Nasal cavity respiratory epithelium epithelial cell of viscerocranial mucosa (primary cell): ENCODE measurements around the gene KRTAP10-2. TPM values are rescaled to one million over a fixed set of nuclear protein-coding genes. Genes with fewer than 3 reads are reported as not detected.

ENCODE experiments used
- total RNA-seq: library from RNA; depleted of rRNA; stranded (reverse); fragments of >200 nt; gene quantifications from 2 replicates; pipeline ENCODE4 v1.2.3, GENCODE V29; 2014

The KRTAP10-2 gene
- total RNA-seq, result not detected in 2 replicates

DNA sequence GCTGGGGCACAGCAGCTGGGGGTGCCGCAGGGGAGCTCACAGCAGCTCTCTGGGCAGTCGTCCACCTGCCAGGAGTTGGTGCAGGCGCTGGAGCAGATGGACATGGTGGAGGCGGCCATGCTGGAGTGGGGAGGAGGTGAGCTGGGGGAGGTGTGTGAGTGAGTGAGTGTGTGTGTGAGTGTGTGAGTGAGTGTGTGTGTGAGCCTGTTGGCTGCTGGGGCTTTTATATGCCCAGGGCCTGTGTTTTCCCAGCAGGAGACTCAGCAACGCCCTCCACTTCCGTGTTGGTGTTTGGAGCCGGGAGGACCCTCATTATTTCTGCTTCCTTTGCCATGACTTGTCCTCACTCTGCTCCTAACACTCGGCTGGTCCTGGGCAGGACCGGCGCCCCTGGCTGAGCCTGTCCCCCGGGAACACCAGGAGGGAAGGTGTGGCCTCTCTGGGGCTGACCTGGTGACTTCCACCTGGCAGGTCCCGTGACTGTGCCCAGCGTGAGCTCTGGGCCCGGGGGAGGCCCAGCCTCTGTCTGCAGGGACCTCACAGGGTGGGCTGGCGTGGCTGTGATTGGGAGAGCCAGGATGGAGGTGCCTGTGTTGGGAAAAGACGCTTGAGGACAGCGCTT is at the start of gene KRTAP10-2:
TSS of gene KRTAP10-2 (minus strand) at position 166 of the 622 bp plus-strand sequence. CDS start at position 119, 47 bp downstream.

DNA sequence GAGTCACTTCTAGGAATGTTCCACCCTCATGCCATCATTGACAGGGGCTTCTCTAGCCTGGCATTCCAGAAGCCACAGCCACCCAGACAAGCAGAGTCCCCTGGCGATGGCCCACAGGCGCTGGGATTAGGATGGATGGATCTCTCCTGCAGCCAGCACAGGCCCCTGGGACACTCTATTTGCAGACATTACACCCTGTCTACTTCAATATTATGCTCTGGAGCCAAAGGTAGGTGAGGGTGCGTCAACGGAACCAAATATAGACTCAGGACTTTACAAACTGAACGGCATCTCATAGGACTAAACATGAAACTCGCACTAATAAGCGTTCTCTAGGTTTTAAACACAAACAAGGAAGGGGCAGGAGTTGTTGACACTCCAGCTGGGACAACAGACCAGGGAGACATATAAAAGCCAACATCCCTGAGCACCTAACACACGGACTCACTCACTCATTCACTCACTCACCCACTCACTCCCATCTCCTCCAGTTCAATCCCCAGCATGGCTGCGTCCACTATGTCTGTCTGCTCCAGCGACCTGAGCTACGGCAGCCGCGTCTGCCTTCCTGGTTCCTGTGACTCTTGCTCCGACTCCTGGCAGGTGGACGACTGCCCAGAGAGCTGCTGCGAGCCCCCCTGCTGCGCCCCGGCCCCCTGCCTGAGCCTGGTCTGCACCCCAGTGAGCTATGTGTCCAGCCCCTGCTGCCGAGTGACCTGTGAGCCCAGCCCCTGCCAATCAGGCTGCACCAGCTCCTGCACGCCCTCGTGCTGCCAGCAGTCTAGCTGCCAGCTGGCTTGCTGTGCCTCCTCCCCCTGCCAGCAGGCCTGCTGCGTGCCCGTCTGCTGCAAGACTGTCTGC is 49.0 kb upstream of the KRTAP10-2 start, which contains the start of gene KRTAP10-7:
TSS of gene KRTAP10-7 (plus strand) at position 480 of the 861 bp plus-strand sequence. CDS start at position 505, 25 bp downstream.

DNA sequence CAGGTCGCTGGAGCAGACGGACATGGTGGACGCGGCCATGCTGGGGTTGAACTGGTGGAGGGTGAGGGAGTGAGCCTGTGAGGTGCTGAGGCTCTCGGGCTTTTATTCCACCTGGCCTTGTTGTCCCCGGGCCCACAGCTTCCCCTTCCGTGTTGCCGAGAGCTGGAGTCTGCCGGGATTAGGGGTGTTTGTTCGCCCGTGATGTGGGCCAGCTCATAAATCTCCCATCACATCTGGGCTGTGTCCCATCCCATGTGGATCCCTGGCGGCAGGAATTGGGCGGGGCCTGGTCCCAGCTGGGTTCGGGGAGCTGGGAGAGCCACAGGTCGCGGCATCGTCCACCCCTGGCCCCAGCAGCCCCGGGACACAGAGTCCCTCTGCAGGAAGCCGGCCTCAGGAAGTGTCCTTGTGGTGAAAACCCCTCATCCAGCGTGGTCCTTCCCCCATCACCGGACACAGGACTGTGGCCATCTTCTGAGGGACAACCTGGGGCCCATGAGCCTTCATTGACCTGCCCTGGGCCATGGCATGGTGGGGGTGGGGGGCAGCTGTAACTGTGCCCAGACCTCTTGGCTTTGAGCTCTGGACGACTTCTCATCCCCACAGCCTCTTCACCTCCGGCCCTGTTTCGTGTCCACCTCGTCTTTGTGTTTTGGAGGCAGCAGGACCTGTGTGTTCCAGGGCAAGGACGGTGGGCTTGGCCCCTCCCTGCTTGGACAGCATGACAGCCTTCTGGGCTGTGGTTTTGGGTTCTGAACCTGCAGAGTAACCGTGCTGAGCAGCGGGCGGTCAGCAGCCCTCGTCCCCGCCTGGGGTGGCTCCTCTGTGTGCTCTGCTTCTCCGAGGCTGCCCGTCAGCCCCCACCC is 41.4 kb upstream of the KRTAP10-2 start, which contains the start of gene KRTAP10-6:
TSS of gene KRTAP10-6 (minus strand) at position 60 of the 866 bp plus-strand sequence. CDS start at position 39, 21 bp downstream.

DNA sequence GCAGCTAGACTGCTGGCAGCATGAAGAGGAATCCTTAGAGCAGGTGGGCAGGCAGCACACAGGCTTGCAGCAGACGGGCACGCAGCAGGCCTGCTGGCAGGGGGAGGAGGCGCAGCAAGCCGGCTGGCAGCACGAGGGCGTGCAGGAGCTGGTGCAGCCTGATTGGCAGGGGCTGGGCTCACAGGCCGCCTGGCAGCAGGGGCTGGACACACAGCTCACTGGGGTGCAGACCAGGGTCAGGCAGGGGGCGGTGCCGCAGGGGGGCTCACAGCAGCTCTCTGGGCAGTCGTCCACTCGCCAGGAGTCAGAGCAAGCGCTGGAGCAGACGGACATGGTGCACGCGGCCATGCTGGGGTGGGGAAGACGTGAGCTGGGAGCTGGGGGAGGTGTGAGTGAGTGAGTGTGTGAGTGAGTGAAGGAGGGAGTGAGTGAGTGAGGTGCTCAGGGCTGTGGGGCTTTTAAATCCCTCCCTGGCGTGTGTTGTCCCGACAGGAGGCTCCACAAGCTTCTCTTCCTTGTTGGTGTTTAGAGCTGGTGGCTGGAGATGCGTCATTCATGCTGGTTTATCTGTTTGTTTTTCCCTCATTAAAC is 29.0 kb upstream of the KRTAP10-2 start, which contains the start of gene KRTAP10-5:
TSS of gene KRTAP10-5 (minus strand) at position 374 of the 591 bp plus-strand sequence. CDS start at position 348, 26 bp downstream.

GRCh38 chr21:44573630-44574456 is 22.5 kb upstream of the KRTAP10-2 start, which contains the start of gene KRTAP10-4:
Gene KRTAP10-4, plus strand, starts transcription at chr21:44573729. Its CDS starts 30 bp downstream, at chr21:44573759.

GRCh38 chr21:44558695-44559094 is 7.4 kb upstream of the KRTAP10-2 start, which contains the start of gene KRTAP10-3:
Gene KRTAP10-3, minus strand, starts transcription at chr21:44558795. Its CDS starts 80 bp downstream, at chr21:44558715.

DNA sequence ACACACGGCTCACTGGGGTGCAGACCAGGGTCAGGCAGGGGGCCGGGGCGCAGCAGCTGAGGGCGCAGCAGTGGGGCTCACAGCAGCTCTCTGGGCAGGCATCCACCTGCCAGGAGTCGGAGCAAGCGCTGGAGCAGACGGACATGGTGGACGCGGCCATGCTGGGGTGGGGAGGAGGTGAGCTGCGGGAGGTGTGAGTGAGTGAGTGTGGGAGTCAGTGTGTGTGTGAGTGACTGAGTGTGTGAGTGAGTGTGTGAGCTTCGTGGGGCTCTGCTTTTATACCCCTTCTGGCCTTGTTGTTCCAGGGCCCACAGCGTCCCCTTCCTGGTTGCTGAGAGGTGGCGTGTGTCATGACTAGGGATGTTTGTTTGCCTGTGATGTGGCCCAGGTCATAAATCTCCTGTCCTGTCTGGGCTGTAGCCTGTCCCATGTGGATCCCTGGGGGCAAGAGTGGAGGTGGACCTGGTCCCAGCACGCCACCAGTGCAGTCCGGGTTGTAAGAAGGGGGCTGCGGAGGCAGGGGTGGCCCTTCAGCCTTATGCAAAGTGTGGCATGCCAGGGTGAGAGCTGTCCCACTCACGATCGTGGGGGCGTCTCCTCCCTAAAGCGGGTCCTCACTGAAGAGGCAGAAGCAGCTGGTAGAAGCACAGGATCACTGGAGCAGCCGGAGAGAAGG is 11.2 kb downstream of the KRTAP10-2 start, which contains the start of gene KRTAP10-1:
TSS of gene KRTAP10-1 (minus strand) at position 205 of the 676 bp plus-strand sequence. CDS start at position 160, 45 bp downstream.

Other genes starting within 250 kb of the KRTAP10-2 start
- 4.1 and 4.8 TPM in 2 replicates for gene CFAP410, start 212.1 kb downstream of the KRTAP10-2 start, total RNA-seq
- gene TRPM2, start 197.9 kb downstream of the KRTAP10-2 start, total RNA-seq, result 0.14 TPM in 1 of 2 replicates, not detected in the other
- gene LRRC3, start 96.0 kb downstream of the KRTAP10-2 start, total RNA-seq, result 0.34 and 1.4 TPM in 2 replicates
- not detected in 2 replicates for gene KRTAP10-1, start 11.3 kb downstream of the KRTAP10-2 start, total RNA-seq
- not detected in 2 replicates for gene KRTAP10-3, start 7.3 kb upstream of the KRTAP10-2 start, total RNA-seq
- gene KRTAP10-4, start 22.2 kb upstream of the KRTAP10-2 start, total RNA-seq, result not detected in 2 replicates
- gene KRTAP10-5, start 29.1 kb upstream of the KRTAP10-2 start, total RNA-seq, result not detected in 2 replicates
- gene KRTAP10-6, start 41.0 kb upstream of the KRTAP10-2 start, total RNA-seq, result not detected in 2 replicates
- not detected in 2 replicates for gene KRTAP10-7, start 49.1 kb upstream of the KRTAP10-2 start, total RNA-seq
- not detected in 2 replicates for gene KRTAP10-8, start 60.6 kb upstream of the KRTAP10-2 start, total RNA-seq
- gene KRTAP10-9, start 75.6 kb upstream of the KRTAP10-2 start, total RNA-seq, result not detected in 2 replicates
- not detected in 2 replicates for gene KRTAP10-10, start 85.9 kb upstream of the KRTAP10-2 start, total RNA-seq
- not detected in 2 replicates for gene KRTAP10-11, start 94.9 kb upstream of the KRTAP10-2 start, total RNA-seq
- not detected in 2 replicates for gene KRTAP12-4, start 103.2 kb upstream of the KRTAP10-2 start, total RNA-seq
- gene KRTAP12-3, start 106.4 kb upstream of the KRTAP10-2 start, total RNA-seq, result not detected in 2 replicates
- gene KRTAP12-2, start 115.4 kb upstream of the KRTAP10-2 start, total RNA-seq, result not detected in 2 replicates
- not detected in 2 replicates for gene KRTAP12-1, start 130.7 kb upstream of the KRTAP10-2 start, total RNA-seq
- gene KRTAP10-12, start 145.7 kb upstream of the KRTAP10-2 start, total RNA-seq, result not detected in 2 replicates
- not detected in 2 replicates for gene TSPEAR, start 160.1 kb upstream of the KRTAP10-2 start, total RNA-seq